T-helper 2 cell (primary cell): ENCODE results near the gene POLD1.

ENCODE experiments used
- DNase-seq, 5 experiments: peaks; one replicate each; pipeline versions ENCODE4 v3.0.0 to v3.0.0-alpha.2; 2012 to 2022

The POLD1 gene

DNA sequence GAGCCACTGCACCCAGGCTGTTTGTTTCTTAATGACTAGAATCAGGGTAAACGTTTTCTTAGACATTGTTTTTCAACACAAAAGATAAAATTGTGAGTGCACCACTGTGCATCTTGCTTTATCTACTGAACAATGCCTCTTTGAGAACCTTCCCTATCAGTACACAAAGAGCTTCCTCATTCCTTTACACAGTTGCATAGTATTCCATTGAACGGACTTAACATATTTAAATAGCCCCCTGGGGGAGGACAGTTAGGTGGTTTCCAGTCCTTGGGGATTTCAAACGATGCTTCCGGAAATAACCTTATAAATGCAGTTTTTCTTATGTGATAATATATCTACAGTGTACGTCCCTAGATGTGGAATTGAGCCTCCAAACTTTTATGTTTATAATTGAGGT is 8.6 kb downstream of the POLD1 start:
- DNase-seq = no peak

DNA sequence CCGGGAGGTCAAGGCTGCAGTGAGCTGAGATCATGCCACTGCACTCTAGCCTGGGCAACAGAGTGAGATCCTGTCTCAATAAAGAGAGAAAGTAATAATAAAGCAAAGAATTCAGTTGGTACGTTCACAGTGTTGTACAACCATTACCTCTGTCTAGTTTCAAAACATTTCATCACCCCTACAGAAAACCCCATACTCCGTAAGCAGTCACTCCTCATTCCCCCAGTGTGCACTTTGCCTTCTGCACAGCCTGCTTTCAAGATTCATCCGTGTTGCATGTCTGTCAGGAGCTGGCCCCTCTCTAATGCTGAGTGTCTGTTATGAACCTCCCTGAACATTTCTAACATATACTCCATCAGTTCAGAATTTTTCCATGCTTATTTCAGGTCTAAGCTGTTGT is 9.4 kb downstream of the POLD1 start:
- no peak for DNase-seq

DNA sequence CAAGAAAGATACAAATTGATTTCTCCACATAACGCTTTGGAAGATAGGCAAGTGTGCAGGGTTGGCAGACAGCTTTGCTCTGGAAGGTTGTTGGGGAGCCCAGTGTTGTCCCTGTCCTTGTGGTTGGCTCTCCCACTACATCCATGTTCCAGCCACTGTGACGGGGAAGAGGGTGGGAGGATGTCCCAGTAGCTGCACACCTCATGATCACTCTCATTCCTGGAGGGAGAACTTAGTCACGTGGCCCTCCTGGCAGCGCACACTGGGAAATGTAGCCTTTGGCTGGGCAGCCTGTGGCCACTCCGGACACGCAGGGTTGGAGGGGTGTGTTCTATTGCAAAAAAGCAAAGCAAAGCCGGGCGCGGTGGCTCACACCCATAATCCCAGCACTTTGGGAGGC is 9.9 kb downstream of the POLD1 start:
- DNase-seq = no peak

DNA sequence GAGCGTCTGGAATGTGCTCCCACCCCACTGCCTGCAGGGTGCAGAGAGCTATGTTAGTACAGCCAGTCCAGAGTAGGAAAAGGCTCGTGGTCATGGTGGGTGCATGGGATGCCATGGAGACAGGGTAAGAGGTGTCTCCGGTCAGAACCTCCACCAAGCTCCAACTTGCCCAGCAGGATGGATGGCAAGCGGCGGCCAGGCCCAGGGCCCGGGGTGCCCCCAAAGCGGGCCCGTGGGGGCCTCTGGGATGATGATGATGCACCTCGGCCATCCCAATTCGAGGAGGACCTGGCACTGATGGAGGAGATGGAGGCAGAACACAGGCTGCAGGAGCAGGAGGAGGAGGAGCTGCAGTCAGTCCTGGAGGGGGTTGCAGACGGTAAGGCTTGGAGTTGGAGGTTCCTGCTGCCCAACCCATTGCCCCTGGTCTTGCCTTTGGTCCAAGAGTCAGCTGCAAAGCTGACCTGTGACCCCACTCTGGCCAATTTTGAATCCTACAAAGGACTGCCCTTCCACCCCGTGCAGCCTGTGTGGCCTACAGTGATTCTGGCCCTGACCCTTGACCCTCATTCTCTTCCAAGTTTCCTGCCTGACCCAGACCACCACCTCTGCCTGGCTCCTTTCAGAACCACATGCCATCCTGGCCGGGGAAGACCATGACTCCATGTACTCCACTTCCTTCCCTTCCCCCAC is 14.7 kb downstream of the POLD1 start:
- no peak for DNase-seq

DNA sequence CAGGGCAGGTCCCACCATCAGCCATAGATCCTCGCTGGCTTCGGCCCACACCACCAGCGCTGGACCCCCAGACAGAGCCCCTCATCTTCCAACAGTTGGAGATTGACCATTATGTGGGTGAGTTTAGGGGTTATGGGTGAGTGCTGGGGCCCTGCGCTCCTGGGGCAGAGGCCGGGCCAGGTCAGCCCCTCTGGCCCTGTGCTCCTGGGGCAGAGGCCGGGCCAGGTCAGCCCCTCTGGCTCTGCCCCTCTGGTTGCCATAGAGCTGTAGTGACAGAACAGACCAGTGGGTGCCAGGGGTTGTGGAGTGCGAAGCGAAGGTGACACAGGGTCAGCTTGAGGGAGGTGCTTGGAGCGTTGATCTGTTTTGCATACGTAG is 15.2 kb downstream of the POLD1 start:
- no peak for DNase-seq

DNA sequence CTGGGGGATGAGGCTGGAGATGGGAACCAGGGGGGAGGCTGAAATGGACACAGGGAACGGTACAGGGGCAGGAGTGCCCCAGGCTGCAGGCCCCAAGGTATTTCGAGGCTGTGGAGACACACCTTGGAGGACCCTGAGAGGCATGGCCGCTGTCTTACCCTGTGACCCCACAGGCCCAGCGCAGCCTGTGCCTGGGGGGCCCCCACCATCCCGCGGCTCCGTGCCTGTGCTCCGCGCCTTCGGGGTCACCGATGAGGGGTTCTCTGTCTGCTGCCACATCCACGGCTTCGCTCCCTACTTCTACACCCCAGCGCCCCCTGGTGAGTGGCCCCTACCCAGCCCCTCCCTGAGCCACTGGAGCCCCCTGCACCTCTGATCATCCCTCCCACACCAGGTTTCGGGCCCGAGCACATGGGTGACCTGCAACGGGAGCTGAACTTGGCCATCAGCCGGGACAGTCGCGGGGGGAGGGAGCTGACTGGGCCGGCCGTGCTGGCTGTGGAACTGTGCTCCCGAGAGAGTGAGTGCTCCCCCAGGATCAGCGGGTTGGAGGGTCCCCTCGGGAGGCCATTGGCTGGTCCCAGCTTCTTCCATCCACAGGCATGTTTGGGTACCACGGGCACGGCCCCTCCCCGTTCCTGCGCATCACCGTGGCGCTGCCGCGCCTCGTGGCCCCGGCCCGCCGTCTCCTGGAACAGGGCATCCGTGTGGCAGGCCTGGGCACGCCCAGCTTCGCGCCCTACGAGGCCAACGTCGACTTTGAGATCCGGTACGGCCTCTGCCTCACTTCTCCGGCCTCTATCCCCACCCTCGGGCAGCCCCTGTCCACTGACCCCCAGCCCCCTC is 17.7 kb downstream of the POLD1 start:
- no peak for DNase-seq

DNA sequence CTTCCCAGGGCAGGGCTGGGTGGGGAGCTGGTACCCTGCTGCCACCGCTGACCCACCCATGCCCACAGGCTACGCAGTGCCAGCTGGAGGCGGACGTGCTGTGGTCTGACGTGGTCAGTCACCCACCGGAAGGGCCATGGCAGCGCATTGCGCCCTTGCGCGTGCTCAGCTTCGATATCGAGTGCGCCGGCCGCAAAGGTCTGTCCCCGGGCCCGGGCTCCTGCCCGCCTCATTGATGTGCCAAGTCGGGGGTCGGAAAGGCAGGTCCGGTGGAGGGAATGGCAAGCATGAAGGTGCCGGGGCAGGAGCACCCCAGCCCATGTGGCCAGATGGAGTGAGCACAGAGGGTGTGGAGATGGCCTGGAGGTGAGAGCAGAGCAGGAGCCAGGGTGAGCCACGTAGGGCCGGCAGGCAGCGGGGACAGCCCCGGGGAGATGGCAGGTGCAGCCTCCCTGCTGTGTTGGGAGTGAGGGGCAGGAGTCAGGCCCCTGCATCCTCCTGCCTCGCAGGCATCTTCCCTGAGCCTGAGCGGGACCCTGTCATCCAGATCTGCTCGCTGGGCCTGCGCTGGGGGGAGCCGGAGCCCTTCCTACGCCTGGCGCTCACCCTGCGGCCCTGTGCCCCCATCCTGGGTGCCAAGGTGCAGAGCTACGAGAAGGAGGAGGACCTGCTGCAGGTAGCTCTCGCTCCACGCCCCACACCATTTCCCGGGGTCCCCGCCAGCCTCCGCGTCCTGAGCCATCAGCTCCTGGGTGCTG is 18.6 kb downstream of the POLD1 start:
- DNase-seq = no peak

DNA sequence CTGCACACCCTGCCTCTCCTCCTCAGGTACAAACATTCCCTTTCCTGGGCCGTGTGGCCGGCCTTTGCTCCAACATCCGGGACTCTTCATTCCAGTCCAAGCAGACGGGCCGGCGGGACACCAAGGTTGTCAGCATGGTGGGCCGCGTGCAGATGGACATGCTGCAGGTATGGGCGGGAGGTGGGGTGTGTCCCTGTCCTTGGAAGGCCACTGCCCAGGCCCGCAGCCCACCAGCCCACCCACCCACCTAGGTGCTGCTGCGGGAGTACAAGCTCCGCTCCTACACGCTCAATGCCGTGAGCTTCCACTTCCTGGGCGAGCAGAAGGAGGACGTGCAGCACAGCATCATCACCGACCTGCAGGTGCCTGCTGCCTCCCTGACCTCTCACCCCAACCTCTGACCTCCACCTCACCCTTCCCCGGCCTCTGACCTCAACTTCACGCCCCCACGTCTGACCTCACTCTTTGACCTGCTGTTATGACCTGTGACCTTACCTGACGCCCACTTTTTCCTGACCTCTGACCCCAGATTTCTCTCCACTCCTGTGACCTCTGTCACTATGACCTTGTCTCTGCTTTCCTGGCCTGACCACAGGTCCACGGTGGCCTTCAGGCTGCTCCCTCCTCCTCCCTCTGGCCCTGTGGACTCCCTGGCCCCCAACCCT is 22.1 kb downstream of the POLD1 start:
- DNase-seq = no peak

DNA sequence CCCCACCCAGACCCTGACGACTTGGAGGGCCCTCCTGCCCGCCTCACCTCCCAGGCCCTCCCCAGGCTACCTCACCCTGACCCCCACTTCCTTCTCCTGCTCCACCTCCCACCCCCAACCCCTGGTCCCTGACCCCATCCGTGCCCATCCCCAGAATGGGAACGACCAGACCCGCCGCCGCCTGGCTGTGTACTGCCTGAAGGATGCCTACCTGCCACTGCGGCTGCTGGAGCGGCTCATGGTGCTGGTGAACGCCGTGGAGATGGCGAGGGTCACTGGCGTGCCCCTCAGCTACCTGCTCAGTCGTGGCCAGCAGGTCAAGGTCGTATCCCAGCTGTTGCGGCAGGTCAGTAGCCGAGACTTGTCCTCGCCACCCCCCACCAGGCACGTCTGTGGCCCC is 22.7 kb downstream of the POLD1 start:
- no peak for DNase-seq

DNA sequence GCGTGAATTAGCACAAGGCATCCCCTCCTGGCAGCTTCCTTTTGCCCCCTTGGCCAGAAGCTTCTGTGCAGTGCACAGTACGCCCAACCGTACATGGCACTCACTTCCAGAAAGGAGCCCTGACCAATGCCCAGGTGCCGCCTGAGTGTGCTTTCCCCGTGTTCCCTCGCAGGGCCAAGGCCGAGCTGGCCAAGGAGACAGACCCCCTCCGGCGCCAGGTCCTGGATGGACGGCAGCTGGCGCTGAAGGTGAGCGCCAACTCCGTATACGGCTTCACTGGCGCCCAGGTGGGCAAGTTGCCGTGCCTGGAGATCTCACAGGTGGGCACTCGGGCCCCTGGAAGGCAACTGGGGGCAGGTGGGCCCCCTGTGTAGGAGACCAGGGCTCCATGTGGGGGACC is 25.2 kb downstream of the POLD1 start:
- no peak for DNase-seq

DNA sequence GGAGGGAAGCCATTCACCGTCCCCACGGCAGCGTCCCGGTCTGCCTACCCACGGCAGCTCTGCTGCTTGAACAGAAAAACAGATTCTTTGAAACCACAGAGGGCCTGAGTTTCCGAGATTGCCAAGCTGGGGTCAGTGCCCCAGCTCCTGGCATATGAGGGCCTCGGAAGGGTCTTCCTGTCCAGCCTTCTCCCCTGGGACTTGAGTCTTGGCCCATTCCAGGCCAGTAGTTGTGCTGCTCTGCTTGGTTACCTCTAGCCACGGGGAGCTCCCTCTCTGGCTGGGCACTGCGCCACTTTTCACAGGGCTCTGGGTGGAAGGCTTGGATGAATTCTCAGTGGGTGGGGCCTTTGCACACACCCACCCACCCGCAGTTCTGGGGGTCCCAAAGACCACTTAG is 26.0 kb downstream of the POLD1 start:
- no peak for DNase-seq

DNA sequence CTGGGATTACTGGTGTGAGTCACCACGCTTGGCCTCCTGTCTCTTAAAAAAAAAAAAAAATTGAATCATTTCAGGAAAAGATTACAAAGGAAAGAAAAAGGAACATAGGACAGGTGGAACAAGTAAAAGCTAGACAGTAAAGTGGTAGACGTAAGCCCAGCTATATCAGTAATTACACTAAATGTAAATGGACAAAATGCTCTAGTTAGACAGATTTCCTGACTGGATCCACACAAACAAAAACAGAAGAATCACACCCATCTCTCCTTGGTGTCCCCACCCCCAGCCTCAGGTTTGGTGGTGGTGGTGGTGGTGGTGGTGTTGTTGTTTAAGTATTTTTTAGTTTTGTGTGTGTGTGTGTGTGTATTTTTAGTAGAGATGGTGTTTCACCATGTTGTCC is 28.3 kb downstream of the POLD1 start:
- no peak for DNase-seq

DNA sequence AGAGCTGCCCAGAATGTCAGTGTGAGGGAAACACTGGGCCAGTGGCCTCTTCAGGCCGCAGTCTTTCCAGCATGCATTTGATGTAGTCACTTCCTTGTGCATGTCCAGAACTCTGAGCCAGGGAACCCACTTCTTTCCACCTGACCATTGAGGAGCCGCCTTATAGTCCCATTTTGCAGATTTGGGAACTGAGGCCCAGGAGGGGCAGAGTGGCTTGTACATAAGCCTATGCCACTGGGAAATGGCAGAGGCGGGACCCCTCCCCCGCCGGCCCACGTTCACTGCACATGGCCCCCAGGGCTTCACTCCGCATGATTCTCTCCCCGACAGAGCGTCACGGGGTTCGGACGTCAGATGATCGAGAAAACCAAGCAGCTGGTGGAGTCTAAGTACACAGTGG is 28.9 kb downstream of the POLD1 start:
- DNase-seq = no peak

DNA sequence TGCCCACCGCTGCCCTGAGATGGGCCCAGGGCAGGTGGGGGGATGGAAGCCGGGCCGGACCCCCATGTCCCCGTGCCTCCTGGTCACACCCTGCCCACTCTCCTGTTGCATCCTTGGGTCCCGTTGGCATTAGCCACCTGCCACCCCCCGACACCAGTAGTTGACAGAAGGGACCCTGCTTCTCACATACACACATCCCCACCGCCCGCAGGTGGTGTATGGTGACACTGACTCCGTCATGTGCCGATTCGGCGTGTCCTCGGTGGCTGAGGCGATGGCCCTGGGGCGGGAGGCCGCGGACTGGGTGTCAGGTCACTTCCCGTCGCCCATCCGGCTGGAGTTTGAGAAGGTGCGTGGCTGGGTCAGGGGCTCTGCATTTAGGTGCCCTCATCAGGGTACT is 29.4 kb downstream of the POLD1 start:
- DNase-seq = no peak

DNA sequence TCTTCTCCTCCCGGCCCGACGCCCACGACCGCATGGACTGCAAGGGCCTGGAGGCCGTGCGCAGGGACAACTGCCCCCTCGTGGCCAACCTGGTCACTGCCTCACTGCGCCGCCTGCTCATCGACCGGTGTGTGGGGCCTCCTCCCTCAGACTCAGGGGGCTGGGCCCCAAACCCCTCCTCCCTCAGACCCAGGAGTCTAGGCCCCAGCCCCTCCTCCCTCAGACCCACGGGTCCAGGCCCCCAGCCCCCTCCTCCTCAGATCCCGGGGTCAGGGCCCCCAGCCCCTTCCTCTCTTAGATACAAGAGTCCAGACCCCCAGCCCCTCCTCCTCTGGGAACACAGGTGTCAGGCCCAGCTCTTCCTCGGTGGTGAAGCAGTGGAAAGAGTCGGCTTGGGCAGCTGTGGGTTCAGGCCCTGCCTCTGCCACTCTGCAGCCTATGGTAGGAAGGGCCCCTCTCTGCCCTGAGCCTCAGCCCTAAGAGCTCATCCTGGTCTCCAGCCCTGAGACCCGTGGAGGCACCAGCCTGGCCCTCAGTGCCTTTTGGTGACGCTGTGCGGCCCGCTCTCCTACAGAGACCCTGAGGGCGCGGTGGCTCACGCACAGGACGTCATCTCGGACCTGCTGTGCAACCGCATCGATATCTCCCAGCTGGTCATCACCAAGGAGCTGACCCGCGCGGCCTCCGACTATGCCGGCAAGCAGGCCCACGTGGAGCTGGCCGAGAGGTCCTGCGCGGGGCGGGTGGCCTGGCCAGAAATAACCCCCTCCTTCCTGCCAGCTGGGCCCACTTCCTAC is 30.9 kb downstream of the POLD1 start:
- peak; percentile 34 to 75 (median 64) for DNase-seq

DNA sequence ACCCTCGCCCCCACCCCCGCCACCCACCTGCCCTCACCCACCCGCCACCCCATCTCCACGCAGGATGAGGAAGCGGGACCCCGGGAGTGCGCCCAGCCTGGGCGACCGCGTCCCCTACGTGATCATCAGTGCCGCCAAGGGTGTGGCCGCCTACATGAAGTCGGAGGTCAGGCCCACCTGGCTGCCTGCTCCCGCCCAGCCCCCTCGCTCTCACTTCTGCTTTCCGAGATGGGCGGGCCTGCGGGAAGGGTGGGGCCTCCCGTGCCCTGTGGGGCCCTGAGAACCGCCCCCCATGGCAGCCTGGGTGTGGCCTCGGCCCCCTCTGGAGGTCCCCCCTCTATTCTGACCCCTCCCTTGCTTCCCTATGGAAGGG is 31.5 kb downstream of the POLD1 start:
- no peak for DNase-seq

DNA sequence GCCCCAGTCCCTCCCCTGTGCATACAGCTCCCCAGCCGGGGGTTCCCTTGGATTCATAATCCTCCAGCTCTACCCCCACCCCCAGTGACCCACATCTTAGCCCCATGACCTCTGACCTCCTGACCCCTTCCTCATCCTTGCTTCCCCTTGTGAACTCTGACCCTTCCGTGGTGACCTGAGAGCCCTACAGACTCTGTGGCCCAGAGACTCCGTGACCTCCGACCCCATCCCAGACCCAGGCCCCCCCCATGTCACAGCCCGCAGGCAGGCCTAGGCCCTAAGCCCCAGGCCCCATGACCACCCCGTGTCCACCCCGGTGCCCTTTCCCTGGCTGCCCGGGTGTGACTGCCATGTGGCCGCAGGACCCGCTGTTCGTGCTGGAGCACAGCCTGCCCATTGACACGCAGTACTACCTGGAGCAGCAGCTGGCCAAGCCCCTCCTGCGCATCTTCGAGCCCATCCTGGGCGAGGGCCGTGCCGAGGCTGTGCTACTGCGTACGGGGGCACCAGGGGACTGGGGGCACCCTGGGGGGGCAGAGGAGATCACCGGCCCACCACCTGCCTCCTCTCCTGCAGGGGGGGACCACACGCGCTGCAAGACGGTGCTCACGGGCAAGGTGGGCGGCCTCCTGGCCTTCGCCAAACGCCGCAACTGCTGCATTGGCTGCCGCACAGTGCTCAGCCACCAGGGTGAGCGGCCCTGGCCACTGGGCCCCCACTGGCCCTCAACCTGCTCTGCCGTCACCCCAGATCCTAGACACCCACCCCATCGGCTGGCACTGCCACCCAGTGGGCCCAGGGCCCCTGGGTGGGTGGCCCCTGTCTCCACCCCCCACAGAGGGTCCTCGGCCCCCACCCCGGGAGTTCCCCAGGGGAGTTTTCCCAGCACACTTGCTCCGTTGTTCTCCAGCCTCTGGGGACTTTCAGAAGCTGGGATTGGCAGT is 32.2 kb downstream of the POLD1 start:
- DNase-seq = no peak

DNA sequence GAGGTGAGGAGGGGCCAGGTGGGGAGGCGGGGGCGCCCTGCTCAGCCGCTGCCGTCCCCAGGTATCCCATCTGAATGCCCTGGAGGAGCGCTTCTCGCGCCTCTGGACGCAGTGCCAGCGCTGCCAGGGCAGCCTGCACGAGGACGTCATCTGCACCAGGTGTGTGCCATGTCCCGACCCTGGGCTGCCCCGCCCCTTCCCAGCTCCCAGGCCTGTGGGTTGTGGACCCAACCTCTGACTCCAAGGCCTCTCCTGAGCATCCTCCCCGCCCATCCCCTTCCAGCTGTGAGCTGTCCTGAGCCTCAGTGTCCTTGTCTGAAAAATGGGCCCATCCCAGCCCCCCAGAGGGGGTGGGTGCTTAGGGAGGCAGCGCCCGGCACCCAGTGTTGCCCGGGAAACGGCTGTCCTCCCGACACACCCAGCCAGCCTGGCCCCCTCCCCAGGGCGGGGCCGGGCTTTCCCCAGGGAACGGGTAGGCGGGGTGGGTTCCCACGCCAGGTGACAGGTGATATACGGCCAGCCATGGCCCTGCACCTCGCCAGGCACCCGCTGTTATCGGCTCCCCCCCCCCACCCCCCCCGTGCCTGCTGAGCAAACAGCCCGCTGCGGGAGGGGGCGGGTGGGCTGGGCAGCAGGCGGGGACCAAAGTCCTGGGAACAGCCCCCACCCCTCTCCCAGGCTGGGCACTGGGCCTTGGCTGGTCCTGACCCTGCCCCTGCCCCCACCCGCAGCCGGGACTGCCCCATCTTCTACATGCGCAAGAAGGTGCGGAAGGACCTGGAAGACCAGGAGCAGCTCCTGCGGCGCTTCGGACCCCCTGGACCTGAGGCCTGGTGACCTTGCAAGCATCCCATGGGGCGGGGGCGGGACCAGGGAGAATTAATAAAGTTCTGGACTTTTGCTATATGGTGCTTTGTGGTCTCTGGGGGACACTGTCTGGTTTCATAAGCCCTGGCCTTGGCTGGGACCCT is 33.2 kb downstream of the POLD1 start:
- no peak for DNase-seq

DNA sequence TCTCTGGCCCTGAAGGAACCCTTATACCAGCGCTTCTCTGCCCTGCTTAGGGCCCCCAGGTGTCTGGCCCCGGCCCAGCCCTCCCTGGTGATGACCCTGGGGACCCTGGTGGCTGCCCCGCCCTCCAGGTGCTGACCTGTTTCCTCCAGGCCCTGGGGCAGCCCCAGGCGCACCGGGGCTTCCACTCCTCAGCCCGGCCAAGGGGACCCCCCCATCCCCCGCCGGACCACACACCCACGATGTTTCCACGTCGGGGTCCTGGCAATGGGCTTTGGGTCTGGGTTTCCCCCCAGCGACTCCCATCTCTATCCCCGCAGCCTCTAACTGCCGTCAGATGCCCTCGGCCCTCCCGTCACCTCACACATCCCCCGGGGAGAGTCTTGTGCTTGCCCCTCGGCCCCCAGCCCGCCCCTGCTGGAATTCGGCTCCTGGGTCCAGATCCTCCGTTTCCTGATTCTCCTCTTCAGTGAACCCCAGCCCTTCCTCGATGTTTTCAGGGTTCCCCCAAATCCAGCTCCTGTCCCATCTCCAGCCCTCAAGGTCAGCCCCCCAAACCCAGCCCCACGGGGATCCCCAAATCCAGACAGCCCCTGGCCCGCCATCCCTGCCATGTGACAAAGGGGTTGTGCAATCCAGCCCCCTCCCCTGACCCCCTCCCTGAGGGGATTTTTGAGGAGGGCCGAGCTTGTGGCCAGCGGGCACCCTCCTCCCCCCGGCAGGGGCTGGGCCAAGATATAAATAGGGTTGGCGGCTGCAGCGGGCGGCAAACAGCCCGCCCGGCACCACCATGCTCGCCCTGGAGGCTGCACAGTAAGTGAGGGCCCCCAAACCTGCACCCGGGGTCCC is 34.3 kb downstream of the POLD1 start, which contains the start of gene SPIB:
Gene SPIB, plus strand, starts transcription at position 763 of the 846 bp plus-strand sequence. Its CDS starts 25 bp downstream, at position 788.
- no peak for DNase-seq
